NCI-H187 treated with DMSO at 0.1 percent for 48 hours (cell line): ENCODE results near the gene SYT6.

Experiments
- DNase-seq: peaks from one replicate; lab custom pipeline; 2025; lab: John Stamatoyannopoulos, UW

Gene SYT6

DNA sequence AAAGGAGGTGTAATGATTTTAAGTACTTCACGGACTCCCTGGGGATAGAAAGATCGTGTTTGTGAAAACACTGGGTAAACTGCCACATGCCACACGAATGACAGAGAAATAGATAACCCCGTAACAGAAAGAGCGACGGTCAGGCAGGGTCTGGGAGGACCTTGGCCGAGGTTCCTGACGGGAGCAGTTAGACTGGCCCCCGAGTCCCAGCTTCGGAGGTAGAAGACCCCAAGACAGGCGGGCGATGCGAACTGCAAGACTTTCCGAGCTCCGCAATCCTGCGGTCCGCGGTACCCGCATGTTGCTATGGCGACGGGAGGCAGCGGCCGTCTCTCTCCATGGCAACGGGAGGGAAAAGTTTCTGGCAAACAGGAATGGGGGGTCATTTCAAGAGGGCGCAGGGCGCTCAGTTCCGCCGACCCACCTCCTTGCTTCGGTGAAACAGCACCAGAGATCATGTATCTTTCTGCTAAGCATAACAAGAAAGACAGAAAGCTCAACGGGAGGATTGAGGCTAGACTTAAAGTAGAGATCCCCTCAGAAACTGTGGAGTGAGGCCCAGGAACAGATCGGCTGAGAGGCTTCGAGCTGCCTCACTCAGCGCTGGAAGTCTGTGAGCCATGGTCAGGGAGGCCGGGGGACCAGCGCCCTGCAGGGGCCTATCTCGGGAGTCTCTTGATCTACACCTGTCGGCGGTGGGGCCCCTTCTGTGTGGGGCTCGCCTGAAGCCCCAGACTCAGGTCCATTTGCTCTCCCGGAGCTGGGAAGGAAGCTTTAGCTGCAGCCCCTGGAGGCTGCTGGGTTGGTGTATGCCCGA is 685 bp upstream of the SYT6 start:
- DNase-seq: no peak

DNA sequence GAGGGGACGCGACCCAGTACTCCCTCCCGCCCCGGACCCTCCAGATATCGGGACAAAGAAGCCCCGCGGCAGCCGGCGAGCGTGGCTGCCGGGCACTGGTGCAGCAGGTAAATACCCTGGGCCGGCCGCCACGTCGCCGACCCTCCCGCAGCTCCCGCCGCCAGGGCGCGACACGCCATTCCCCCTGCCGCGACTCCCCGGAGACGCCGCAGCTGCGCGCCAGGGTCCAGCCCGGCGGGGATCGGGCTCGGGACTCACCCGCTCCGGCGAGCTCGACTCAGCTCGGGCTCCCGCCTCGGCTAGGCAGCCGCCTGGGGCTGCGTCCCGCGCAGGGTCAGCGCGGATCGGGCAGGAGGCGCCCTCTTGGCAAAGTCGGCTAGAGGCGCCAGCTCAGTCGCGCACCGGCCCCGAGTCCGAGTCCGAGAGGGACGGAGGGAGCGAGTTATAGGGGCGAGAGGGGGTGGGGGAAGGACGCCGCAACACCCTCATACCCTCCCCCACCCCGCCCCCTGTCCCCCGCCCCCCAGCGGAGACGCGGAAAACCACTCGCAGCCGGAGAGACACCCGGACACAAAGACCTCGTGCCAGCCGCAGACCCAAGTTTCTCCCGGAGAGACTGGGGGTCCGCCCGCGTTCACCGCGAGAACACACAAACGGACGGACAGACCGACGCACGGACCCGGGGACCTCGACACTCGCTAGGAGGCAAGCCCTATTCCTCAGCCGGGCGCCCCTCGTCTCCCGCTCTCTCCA is 985 bp downstream of the SYT6 start:
- DNase-seq: no peak

DNA sequence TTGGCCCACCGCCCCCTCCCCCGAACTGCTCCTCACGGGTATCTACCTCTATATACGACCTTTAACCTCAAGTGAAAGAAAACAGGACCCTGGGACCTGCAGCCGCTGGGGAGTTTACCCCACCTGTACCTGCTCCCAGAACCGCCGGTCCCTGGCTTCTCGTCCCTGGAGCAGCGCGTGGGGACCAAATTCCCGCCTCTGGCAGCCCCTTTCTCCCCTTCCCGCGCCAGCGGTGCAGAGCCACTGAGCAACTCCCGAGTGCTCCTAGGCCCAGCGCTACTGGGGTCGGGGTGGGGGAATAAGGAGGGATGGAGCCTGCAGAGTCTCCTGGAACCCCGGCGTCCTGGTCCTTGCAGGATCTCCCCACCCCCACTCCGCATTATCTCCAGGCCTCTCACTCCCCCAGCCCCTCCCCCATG is 1.6 kb downstream of the SYT6 start:
- no peak for DNase-seq

DNA sequence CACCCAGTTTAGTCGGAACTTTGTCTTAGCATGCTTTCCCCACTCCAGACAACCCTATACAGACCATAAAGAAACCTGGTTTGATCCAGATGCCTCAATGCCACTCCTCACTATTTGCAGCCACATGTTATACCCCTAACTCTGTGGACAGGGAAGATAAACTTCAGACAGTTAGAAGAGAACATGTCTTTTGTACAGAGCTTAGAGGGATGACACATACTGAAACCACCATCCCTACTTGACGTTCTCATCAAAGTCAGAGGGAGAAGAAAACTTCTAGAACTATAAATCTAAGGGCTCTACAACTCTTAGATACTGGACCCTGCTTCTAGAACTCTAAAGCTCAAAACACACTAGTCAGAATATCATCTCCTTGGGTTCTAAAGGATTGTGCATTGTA is 3.7 kb downstream of the SYT6 start:
- DNase-seq: no peak

DNA sequence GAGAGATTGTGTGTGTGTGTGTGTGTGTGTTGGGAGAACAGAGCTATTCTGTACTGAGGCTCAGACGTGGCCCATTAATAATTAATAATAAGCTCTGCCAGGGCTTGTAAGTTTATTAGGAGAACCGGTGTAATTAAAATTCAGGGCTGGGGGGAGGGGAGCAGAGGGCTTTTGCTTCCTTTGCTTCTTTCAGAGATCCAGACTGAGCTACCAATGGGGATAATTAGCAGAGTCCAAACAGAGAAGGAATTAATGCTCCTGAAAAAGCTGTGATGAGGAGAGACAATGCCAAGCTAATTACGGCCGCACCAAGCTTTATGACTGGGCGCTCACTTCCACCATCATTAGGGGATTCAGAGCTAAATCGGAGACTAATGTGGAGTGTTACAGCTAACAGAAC is 4.5 kb downstream of the SYT6 start:
- no peak for DNase-seq

GRCh38 chr1:114145504-114146151 is 8.0 kb downstream of the SYT6 start:
- no peak for DNase-seq

GRCh38 chr1:114144016-114144415 is 9.7 kb downstream of the SYT6 start:
- no peak for DNase-seq

- no peak for DNase-seq
These were observed 14.1 kb downstream of the SYT6 start for GRCh38 chr1:114139540-114139939.

- DNase-seq: no peak
These were observed 16.2 kb downstream of the SYT6 start for GRCh38 chr1:114137497-114137896.

- DNase-seq: no peak
These were observed 17.9 kb downstream of the SYT6 start for GRCh38 chr1:114135786-114136185.

- DNase-seq: no peak
These were observed 19.2 kb downstream of the SYT6 start for GRCh38 chr1:114134518-114134917.

DNA sequence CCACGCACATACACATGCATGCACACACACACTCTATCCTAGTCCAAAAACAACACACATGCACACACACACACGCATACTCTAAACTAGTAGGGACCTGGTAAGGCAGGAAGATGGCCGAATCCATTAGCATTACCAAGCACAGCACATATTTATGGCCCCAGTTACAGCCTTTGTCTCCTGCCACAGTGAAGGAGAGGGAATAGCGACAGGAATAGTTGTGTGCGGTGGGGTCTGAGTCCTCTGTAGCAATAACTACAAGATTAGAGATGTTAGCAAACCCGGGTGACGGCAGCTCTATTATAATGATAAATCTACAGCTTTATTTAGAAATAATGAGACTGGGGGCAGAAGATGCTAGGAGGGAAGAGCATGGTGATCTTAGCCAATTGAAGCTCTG is 20.5 kb downstream of the SYT6 start:
- no peak for DNase-seq

- DNase-seq: no peak
These were observed 22.0 kb downstream of the SYT6 start for GRCh38 chr1:114131526-114132220.

- no peak for DNase-seq
These were observed 22.7 kb downstream of the SYT6 start for GRCh38 chr1:114130846-114131525.

DNA sequence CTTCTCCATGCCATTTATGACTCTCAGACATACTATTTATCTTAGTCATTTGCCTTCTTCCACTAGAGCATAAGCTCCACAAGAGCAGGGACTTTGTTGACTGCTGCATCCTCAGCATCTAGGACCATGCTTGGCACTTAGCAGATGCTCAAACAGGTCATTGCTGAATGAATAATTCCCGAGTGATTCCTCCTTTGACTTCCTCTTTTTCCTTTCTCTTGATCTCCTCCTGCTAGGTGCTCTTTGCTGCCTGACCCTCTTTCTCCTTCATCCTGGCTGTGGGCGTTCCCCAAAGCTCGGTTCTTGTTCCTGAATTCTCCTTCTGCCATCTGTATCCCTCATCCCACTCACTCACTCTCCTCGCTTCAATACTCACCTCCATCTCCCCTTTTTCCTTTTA is 23.5 kb downstream of the SYT6 start:
- no peak for DNase-seq

- DNase-seq: no peak
These were observed 25.4 kb downstream of the SYT6 start for GRCh38 chr1:114128293-114128692.

DNA sequence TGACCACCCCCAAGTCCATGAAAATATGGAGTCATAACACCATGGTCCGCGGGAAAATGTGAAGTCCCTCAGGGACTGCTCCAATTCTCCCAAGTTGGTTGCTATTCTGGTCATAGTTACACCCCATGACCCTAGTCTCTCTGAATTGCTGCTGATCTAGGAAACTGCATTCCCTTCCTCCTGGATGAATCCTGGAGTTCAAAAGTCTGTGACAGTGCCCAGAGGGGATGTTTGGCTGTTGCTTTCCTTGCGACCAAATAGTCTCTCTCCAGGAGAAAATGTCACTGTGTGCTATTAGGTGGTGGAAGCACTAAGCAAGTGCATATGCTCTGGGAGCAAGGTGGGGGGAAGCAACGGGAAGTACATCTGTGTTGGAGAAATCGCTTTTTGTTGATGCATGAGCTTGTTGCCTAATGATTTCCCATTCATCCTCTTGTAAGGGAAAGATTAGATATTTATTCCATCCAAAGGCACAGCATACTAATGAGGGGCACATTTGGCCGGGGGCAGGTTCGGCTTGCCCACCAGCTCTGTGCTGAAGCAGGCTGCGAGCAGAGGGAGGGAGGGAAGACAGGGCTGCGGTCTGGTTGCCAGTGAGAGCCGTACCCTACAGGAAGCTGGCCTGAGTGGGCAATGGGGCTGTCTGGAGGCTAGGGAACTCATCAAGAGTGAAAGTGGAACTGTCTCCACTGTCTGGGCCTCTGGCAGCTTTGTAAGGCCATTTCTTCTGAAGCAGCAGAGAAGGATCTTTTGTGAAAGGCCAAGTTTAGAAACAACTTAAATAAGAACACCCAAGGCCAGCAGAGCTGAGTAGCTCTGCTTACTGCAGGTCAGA is 27.2 kb downstream of the SYT6 start:
- DNase-seq: no peak

DNA sequence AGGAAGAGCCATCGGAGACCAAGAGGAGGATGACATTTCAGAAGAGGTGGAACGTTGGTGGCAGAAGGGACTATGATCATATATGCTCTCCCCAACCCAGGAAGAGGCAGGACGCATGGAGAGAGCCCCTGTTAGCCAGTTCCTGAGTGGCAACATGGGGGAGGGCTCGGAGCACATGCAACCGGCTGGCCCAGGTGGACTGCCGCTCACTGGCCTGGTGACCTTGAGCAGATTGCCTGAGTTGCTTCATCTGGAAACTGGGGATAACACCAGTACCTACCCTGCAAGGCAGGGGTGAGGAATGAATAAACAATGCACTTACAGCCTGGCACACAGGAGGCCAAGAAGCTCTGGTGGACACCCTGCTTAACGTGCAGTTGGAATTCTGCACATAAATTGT is 29.0 kb downstream of the SYT6 start:
- no peak for DNase-seq

- DNase-seq: no peak
These were observed 30.6 kb downstream of the SYT6 start for GRCh38 chr1:114122941-114123618.

DNA sequence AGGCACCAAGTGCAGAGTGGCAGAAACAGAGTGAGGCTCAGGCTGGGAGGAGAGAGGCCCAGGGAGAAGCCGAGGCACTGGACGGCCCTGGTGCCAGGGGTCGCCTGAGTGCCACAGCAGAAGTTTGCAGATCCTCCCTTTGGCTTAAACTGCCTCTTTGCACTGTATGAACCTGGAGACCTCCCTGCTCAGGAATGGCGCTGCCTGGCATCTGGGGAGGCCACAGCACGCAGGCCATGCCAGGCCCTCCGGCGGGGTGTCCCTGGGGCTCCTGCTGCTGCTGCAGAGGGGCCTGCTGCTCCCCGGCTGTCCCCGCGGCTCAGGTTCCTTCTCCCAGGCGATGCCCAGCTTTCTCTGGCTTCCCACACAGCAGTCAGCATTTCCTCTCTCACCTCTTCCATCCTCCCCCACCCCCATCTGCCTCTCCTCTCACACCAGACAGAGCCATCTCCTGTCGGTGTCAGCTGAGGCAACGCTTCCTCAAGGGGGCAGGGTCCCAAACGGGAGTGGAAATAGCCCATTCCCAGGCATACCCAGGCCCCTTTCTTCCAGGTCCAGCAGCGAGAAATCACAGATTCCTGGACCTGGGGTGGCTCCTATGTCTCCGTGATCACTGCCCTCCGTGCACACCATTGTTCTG is 35.2 kb downstream of the SYT6 start:
- no peak for DNase-seq
